Adrenal gland (tissue), 12 donors: ENCODE measurements around the gene FBXO33. TPM values are rescaled to one million over a fixed set of nuclear protein-coding genes. Genes with fewer than 3 reads are reported as not detected.
"Not testable (repeated sequence)": the region's sequence is repeated elsewhere in the genome, so short reads cannot be mapped to it uniquely, and the experiment has no call there.

Source experiments
- DNase-seq, 7 donors: peaks; one replicate each; pipeline ENCODE4 v3.0.0-alpha.2; 2019 to 2020
- H3K27ac ChIP-seq, 5 donors: fragments of 200-600 bp; sonication (generic) in 4 of 5; 1 replicate in 3 of 5; 2 replicates in 2 of 5; pipeline versions ENCODE4 v1.5.1 to v1.8.0; 2016 to 2020; ENCODE audit warnings: mild to moderate bottlenecking in 1 of 5
- H3K27me3 ChIP-seq: fragments of 200-600 bp; 2 replicates; pipeline ENCODE4 v1.8.0; 2021
- H3K36me3 ChIP-seq, 2 donors: fragments of 200-600 bp; replicated peaks in 1 of 2; 1 replicate in 1 of 2; 2 replicates in 1 of 2; pipeline versions ENCODE4 v1.5.1 to v1.8.0; 2018 to 2022
- H3K4me1 ChIP-seq, 2 donors: fragments of 200-600 bp; replicated peaks in 1 of 2; 1 replicate in 1 of 2; 2 replicates in 1 of 2; pipeline versions ENCODE4 v1.5.1 to v1.8.0; 2018 to 2021
- H3K4me3 ChIP-seq, 4 donors: fragments of 200-600 bp; sonication (generic) in 3 of 4; one replicate each; pipeline ENCODE4 v1.5.1; 2016 to 2018
- H3K9me3 ChIP-seq, 3 donors: fragments of 200-600 bp; sonication (generic) in 1 of 3; replicated peaks in 1 of 3; 1 replicate in 2 of 3; 2 replicates in 1 of 3; pipeline versions ENCODE4 v1.5.1 to v1.8.0; 2016 to 2021
- POLR2A ChIP-seq, 2 donors: fragments of 450-650 bp; IDR thresholded peaks; one replicate each; pipeline ENCODE4 v1.6.1; 2017; ENCODE audit warnings: antibody characterized with exemption in 2 of 2, mild to moderate bottlenecking in 2 of 2, moderate library complexity in 1 of 2
- WGBS, 4 donors: extraction: QIAGEN DNeasy Blood & Tissue Kit in 2 of 4; methylation state at CpG; one replicate each; pipeline versions ENCODE4 v1.1.5 to v1.1.7; 2013 to 2017; 5-methylcytosine and 5-hydroxymethylcytosine counted together
- intact Hi-C, 2 donors: fragments of 100-400 bp; cut with DNase I; formaldehyde crosslinking; loops; one replicate each; pipeline versions ENCODE4 v1.14.1 to v1.15.0; 2022 to 2023
- polyA plus RNA-seq, 3 donors: library from polyadenylated mRNA; stranded (reverse); fragments of 200-250 nt in 2 of 3; fragments of 350-450 nt in 1 of 3; fragmentation: Illumina TruSeq in 1 of 3; extraction: RNeasy Lipid Tissue Mini Kit (QIAGEN cat#74804) in 1 of 3; gene quantifications; one replicate each; pipeline ENCODE4 v1.2.3, GENCODE V29; 2013 to 2014
- total RNA-seq, 9 donors: library from RNA; depleted of rRNA in 4 of 9; stranded (reverse); fragments of >200 nt in 4 of 9; fragments of 120-200 nt in 1 of 9; fragmentation: NEBNext Ultra II Directional in 1 of 9; extraction: Animal tissue kit (Norgen Biotek cat#: 25700) in 1 of 9; gene quantifications; one replicate each; pipeline versions ENCODE4 v1.1.0 to v1.2.4, GENCODE V29; 2013 to 2023
- TF ChIP-seq, protein P1 (sequence below), 6 experiments: fragments of 450-650 bp in 4 of 6; fragments of 200-600 bp in 2 of 6; sonication (generic) in 1 of 6; IDR thresholded peaks; 1 replicate in 5 of 6; 2 replicates in 1 of 6; pipeline versions ENCODE4 v1.5.1 to v1.8.0; 2016 to 2021; ENCODE audit warnings: antibody characterized with exemption in 6 of 6, mild to moderate bottlenecking in 2 of 6, moderate library complexity in 1 of 6
- donor health status: healthy with polysubstance abuse.
- donor health status: Bipolar disorder and iron deficiency.
- donor health status: DM: yes; HTN: yes; CAD: no.
- donor health status: DM: no; HTN: no; CAD: no.
- donor health status: DM: no; HTN: no; CAD: no.
- donor health status: DM: yes; HTN: yes; CAD: no.

The FBXO33 gene
- total and polyA plus RNA-seq, 12 donors, result 6.0 to 23.2 (median 17.8) TPM

DNA sequence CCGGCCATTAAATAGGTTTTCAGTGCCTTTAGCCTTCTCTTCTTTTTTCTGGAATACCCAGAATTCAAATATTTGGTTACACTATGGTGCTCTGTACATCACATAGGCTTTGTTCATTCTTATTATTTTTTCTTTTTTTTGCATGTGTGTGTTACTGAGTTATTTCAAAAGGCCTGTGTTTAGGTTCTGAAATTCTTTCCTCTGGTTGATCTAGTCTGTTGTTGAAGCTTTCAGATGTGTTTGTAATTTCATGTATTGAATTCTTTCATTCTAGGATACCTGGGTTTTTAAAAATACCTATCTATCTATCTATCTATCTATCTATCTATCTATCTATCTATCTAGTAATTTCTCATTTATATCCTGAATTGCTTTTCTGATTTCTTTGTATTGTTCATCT, 66.9 kb downstream of the FBXO33 start:
- no peak overlapping the region for H3K27ac ChIP-seq
- no peak overlapping the region for H3K4me3 ChIP-seq
- no peaks in the 10 kb centered on the region for H3K27me3 ChIP-seq
- TF ChIP-seq POLR2A (IDR thresholded peaks at IDR 0.05), result no peak
- TF ChIP-seq, protein P1, sequence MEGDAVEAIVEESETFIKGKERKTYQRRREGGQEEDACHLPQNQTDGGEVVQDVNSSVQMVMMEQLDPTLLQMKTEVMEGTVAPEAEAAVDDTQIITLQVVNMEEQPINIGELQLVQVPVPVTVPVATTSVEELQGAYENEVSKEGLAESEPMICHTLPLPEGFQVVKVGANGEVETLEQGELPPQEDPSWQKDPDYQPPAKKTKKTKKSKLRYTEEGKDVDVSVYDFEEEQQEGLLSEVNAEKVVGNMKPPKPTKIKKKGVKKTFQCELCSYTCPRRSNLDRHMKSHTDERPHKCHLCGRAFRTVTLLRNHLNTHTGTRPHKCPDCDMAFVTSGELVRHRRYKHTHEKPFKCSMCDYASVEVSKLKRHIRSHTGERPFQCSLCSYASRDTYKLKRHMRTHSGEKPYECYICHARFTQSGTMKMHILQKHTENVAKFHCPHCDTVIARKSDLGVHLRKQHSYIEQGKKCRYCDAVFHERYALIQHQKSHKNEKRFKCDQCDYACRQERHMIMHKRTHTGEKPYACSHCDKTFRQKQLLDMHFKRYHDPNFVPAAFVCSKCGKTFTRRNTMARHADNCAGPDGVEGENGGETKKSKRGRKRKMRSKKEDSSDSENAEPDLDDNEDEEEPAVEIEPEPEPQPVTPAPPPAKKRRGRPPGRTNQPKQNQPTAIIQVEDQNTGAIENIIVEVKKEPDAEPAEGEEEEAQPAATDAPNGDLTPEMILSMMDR (IDR thresholded peaks at IDR 0.05), result no peak
- H3K36me3 ChIP-seq, result no peaks in the 10 kb centered on the region
- intact Hi-C loops, result loop anchor here in 1 of 2 donors (10.0 kb wide), 1 partner anchor 261 kb away; the partner anchor contains the start of gene SEC23A
- WGBS, 4 donors, result 93 to 100% (median 98%) methylated on average over 1 of the region's 1 CpG
- peaks cover 0 to 18% of the 10 kb centered on the region in 2 donors for H3K4me1 ChIP-seq
- no peak for DNase-seq
- peaks cover 0 to 12% (median 0%) of the 10 kb centered on the region in 3 donors for H3K9me3 ChIP-seq

GRCh38 chr14:39364509-39364908, 67.7 kb downstream of the FBXO33 start:
- peaks cover 0 to 12% (median 0%) of the 10 kb centered on the region in 3 donors for H3K9me3 ChIP-seq
- H3K4me3 ChIP-seq, result no peak overlapping the region
- intact Hi-C loops, result loop anchor here in 1 of 2 donors (10.0 kb wide), 1 partner anchor 260 kb away; the partner anchor contains the start of gene SEC23A

GRCh38 chr14:39361556-39361955, 70.7 kb downstream of the FBXO33 start:
- not testable (repeated sequence) for H3K4me1 ChIP-seq, H3K4me3 ChIP-seq, H3K27me3 ChIP-seq, H3K27ac ChIP-seq, DNase-seq, H3K36me3 ChIP-seq
- peaks cover 0 to 12% (median 0%) of the 10 kb centered on the region in 3 donors for H3K9me3 ChIP-seq
- intact Hi-C loops, result loop anchor here in 1 of 2 donors (10.0 kb wide), 1 partner anchor 257 kb away; the partner anchor contains the start of gene SEC23A
- WGBS, 4 donors, result 89 to 93% (median 91%) methylated on average over 5 of the region's 5 CpGs

More at GRCh38 chr14:39364509-39364908, 67.7 kb downstream of the FBXO33 start:
- no peak for DNase-seq
- H3K36me3 ChIP-seq, result no peaks in the 10 kb centered on the region
- peaks cover 0 to 17% of the 10 kb centered on the region in 2 donors for H3K4me1 ChIP-seq
- H3K27me3 ChIP-seq, result no peaks in the 10 kb centered on the region
- TF ChIP-seq, protein P1 (IDR thresholded peaks at IDR 0.05), result no peak
- no peak for TF ChIP-seq POLR2A (IDR thresholded peaks at IDR 0.05)
- 86 to 91% (median 89%) methylated on average over 1 of the region's 1 CpG for WGBS, 4 donors
- no peak overlapping the region for H3K27ac ChIP-seq

GRCh38 chr14:39360316-39360715, 71.9 kb downstream of the FBXO33 start:
- H3K36me3 ChIP-seq, result no peaks in the 10 kb centered on the region
- H3K4me1 ChIP-seq, result no peaks in the 10 kb centered on the region
- no peak for DNase-seq
- H3K9me3 ChIP-seq, result peaks cover 0 to 12% (median 0%) of the 10 kb centered on the region in 3 donors
- intact Hi-C loops, result loop anchor here in 1 of 2 donors (10.0 kb wide), 1 partner anchor 256 kb away; the partner anchor contains the start of gene SEC23A
- no peak overlapping the region for H3K27ac ChIP-seq
- no peaks in the 10 kb centered on the region for H3K27me3 ChIP-seq
- TF ChIP-seq POLR2A (IDR thresholded peaks at IDR 0.05), result no peak
- TF ChIP-seq, protein P1 (IDR thresholded peaks at IDR 0.05), result no peak
- no peak overlapping the region for H3K4me3 ChIP-seq

DNA sequence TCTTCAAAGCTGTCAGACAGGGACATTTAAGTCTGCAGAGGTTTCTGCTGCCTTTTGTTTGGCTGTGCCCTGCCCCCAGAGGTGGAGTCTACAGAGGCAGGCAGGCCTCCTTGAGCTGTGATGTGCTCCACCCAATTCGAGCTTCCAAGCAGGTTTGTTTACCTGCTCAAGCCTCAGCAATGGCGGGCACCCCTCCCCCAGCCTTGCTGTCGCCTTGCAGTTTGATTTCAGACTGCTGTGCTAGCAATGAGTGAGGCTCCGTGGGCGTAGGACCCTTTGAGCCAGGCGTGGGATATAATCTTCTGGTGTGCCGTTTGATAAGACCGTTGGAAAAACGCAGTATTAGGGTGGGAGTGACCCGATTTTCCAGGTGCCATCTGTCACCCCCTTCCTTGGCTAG, 73.2 kb downstream of the FBXO33 start:
- H3K9me3 ChIP-seq, H3K27me3 ChIP-seq, H3K27ac ChIP-seq, intact Hi-C loops, H3K36me3 ChIP-seq, H3K4me1 ChIP-seq, H3K4me3 ChIP-seq, DNase-seq: not testable (repeated sequence)
- 87 to 97% (median 93%) methylated on average over 10 of the region's 10 CpGs for WGBS, 4 donors
